H1 (cell line): Measurements from ENCODE around the gene CSF3R. TPM values are rescaled to one million over a fixed set of nuclear protein-coding genes. Genes with fewer than 3 reads are reported as not detected.

Source experiments
- CBX5 ChIP-seq: fragments of 300-800, 300-1000 bp; sonication (generic); IDR thresholded peaks from 2 replicates; pipeline ENCODE4 v1.7.1; 2016; ENCODE audit warnings: antibody characterized with exemption, low read length, low read depth
- CBX8 ChIP-seq: fragments of 300-800, 300-1000 bp; sonication (generic); IDR thresholded peaks from 2 replicates; pipeline ENCODE4 v1.7.1; 2016; ENCODE audit warnings: low read depth, low read length, borderline replicate concordance
- FOSL1 ChIP-seq: IDR thresholded peaks from 2 replicates; pipeline ENCODE4 v1.6.1; 2011; ENCODE audit warnings: mild to moderate bottlenecking, low read depth, low read length, moderate library complexity; ENCODE audit not compliant: insufficient read depth
- JUN ChIP-seq: IDR thresholded peaks from 2 replicates; pipeline ENCODE4 v1.6.1; 2011; ENCODE audit warnings: low read depth, mild to moderate bottlenecking, improper control_type of control experiment, low read length
- JUND ChIP-seq: IDR thresholded peaks from 2 replicates; pipeline ENCODE4 v1.6.1; 2011; ENCODE audit warnings: mild to moderate bottlenecking, improper control_type of control experiment, low read length
- NANOG ChIP-seq: IDR thresholded peaks from 2 replicates; pipeline ENCODE4 v1.6.1; 2011; ENCODE audit warnings: low read length, low read depth, mild to moderate bottlenecking, inconsistent platforms; ENCODE audit not compliant: insufficient read depth, poor library complexity, severe bottlenecking
- PHF8 ChIP-seq: fragments of 200-600 bp; sonication (generic); conservative IDR thresholded peaks from 2 replicates; pipeline ENCODE4 v1.7.1; 2012; ENCODE audit warnings: low read depth, mild to moderate bottlenecking, inconsistent platforms, low read length, moderate library complexity
- POLR2AphosphoS5 ChIP-seq: IDR thresholded peaks from 2 replicates; pipeline ENCODE4 v1.6.1; 2011; ENCODE audit warnings: low read depth, low read length
- SAP30 ChIP-seq: fragments of 300-600 bp; sonication (generic); IDR thresholded peaks from 2 replicates; pipeline ENCODE4 v1.7.1; 2012; ENCODE audit warnings: low read length, moderate library complexity, mild to moderate bottlenecking, inconsistent platforms; ENCODE audit not compliant: insufficient read depth, insufficient replicate concordance
- SIX5 ChIP-seq: IDR thresholded peaks from 2 replicates; pipeline ENCODE4 v1.6.1; 2011; ENCODE audit warnings: mild to moderate bottlenecking, low read depth, low read length
- SP2 ChIP-seq: IDR thresholded peaks from 2 replicates; pipeline ENCODE4 v1.6.1; 2012; ENCODE audit warnings: mild to moderate bottlenecking, low read length, inconsistent platforms
- TAF7 ChIP-seq: optimal IDR thresholded peaks from 2 replicates; pipeline ENCODE3; 2011; ENCODE audit warnings: low read depth, mild to moderate bottlenecking, inconsistent platforms, low read length, moderate library complexity, borderline replicate concordance
- polyA plus RNA-seq, 7 experiments: library from polyadenylated mRNA; depleted of rRNA in 3 of 7; stranded (reverse) in 5 of 7; unstranded in 2 of 7; fragments of >200 nt in 5 of 7; fragments of 200-250 nt in 2 of 7; gene quantifications; 1 replicate in 5 of 7; 2 replicates in 1 of 7; 4 replicates in 1 of 7; pipeline versions ENCODE4 v1.2.1 to v1.2.3, GENCODE V29; 2011 to 2013; ENCODE audit warnings: missing spikeins in 2 of 7, mixed read lengths in 2 of 7
- total RNA-seq: library from RNA; stranded (reverse); fragmentation: NEBNext Ultra II Directional; extraction: Animal tissue kit (Norgen Biotek cat#: 25700); gene quantifications from 2 replicates; pipeline ENCODE4 v1.2.1, GENCODE V29; 2021

The CSF3R gene
- total and polyA plus RNA-seq, 2 of the 8 experiments (the other 6 are each of a cell fraction or from before 2014, with no cell fraction given), result not detected

DNA sequence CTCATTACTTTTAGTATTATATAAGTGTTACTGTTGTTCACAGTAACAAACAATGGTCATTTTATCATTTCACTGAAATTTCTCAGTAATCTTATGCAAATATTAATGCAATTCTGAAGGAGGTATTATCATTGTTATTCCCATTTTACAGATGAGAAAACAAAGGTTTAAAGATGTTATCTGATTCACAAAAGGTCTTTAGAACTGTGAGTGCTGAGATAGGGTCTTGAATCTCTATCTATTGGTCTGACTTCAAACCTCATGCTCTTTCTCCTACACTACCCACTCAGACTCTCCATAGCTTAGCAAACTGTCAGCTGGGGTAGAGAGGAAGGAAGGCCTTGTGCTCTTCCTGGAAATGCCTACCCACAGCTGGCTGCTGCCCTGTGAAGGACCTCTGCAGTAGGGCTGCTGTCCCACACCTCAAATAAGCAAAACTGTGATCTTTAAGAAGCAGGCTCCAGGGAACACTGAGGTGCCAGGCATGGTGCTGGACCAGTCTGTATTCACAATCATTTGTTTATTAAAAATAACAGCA lies 26.3 kb downstream of the CSF3R start (continued):
- TF ChIP-seq POLR2AphosphoS5, result no peak
- TF ChIP-seq FOSL1, result no peak
- no peak for TF ChIP-seq SIX5
- TF ChIP-seq TAF7, result no peak
- no peak for TF ChIP-seq PHF8
- no peak for TF ChIP-seq CBX8
- no peak for TF ChIP-seq CBX5
- TF ChIP-seq SAP30, result no peak
- TF ChIP-seq NANOG, result no peak
- TF ChIP-seq SP2, result no peak
- no peak for TF ChIP-seq JUND
- no peak for TF ChIP-seq JUN
